Measurements from ENCODE around the gene DNMT1. TPM values are rescaled to one million over a fixed set of nuclear protein-coding genes. Genes with fewer than 3 reads are reported as not detected.
A peak's percentile ranks its signal among the peaks of the same experiment; 100 is the strongest.

Gene DNMT1
- polyA plus RNA-seq, 1 donor from 2014 or later: 58.4 TPM

DNA sequence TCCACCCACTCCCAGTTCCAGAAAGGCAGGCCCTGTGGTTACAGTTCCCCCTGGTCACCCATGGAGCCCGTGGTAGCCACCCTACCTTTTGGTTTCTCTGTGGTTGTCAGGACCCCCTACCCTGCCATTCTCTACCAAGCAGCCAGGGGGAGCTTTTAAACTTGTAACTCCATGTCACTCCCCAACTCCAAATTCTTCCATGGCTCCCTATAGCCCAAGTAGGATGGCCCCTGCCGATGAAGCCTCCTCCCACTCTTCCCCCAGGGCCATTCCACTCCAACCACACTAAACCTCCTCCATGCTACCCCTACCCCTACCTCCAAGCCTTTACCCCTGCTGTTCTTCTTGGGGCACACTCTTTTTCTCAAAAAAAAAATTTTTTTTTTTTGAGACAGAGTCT is 34.2 kb upstream of the DNMT1 start:
- Histone ChIP-seq H3K27me3 (ENCODE audit: insufficient read depth, low read depth, low read length) (no peaks in the 10 kb centered on the region), H2AFZ (ENCODE audit: low read depth, low read length) (no peak overlapping the region), H3K36me3 (ENCODE audit: insufficient read depth, low read length) (no peaks in the 10 kb centered on the region), H3K4me2 (ENCODE audit: low read length) (no peak overlapping the region), H4K20me1 (ENCODE audit: insufficient read depth) (no peaks in the 10 kb centered on the region), H3K4me3 (ENCODE audit: low read length) (peak overlapping the region; percentile 92), H3K27ac (ENCODE audit: low read length) (no peak overlapping the region), H3K9me2 (ENCODE audit: insufficient read depth, low read length) (no peaks in the 10 kb centered on the region), H3F3A (ENCODE audit: insufficient read depth, low read length, poor library complexity, severe bottlenecking) (no peaks in the 10 kb centered on the region), H3K79me2 (replicated peaks; ENCODE audit: insufficient read depth, low read length) (peaks cover 10% of the 10 kb centered on the region), H3K9me3 (ENCODE audit: low read length) (no peaks in the 10 kb centered on the region), H3K9ac (ENCODE audit: low read length) (no peak overlapping the region)
- TF ChIP-seq, protein P1, sequence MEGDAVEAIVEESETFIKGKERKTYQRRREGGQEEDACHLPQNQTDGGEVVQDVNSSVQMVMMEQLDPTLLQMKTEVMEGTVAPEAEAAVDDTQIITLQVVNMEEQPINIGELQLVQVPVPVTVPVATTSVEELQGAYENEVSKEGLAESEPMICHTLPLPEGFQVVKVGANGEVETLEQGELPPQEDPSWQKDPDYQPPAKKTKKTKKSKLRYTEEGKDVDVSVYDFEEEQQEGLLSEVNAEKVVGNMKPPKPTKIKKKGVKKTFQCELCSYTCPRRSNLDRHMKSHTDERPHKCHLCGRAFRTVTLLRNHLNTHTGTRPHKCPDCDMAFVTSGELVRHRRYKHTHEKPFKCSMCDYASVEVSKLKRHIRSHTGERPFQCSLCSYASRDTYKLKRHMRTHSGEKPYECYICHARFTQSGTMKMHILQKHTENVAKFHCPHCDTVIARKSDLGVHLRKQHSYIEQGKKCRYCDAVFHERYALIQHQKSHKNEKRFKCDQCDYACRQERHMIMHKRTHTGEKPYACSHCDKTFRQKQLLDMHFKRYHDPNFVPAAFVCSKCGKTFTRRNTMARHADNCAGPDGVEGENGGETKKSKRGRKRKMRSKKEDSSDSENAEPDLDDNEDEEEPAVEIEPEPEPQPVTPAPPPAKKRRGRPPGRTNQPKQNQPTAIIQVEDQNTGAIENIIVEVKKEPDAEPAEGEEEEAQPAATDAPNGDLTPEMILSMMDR (IDR thresholded peaks at IDR 0.05; ENCODE audit: poor library complexity, severe bottlenecking): peak; percentile 34
- no peak for TF ChIP-seq EP300 (conservative IDR thresholded peaks at IDR 0.05; ENCODE audit: poor library complexity, severe bottlenecking)

DNA sequence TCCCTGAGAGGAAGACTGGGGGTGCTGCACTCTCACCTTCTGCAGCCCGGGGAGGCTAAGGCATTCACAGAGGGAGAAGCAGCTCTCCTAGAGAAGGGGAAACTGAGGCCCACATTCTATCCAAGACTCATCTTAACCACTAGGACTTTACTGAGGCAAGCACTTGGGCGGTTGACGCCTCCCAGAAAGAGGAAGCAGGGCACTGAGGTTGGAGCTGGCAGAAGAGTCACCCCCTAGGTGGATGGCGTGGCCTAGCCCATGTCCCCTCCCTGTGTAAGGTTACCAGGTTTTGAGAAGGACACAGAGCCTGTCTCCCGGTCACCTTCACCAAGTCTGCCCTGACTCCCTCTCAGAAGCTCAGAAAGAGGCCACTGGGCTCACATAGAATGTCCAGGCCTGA is 33.6 kb upstream of the DNMT1 start:
- H3K79me2 ChIP-seq (replicated peaks; ENCODE audit: insufficient read depth, low read length): peaks cover 10% of the 10 kb centered on the region
- no peak overlapping the region for H3K9ac ChIP-seq (ENCODE audit: low read length)
- no peaks in the 10 kb centered on the region for H3K36me3 ChIP-seq (ENCODE audit: insufficient read depth, low read length)
- no peak overlapping the region for H3K4me3 ChIP-seq (ENCODE audit: low read length)
- H3K27ac ChIP-seq (ENCODE audit: low read length): no peak overlapping the region
- no peaks in the 10 kb centered on the region for H3K9me2 ChIP-seq (ENCODE audit: insufficient read depth, low read length)
- TF ChIP-seq, protein P1 (IDR thresholded peaks at IDR 0.05; ENCODE audit: poor library complexity, severe bottlenecking): no peak
- TF ChIP-seq EZH2 (IDR thresholded peaks at IDR 0.05; ENCODE audit: borderline replicate concordance, insufficient read depth, low read length, poor library complexity, severe bottlenecking) (no peak), EP300 (conservative IDR thresholded peaks at IDR 0.05; ENCODE audit: poor library complexity, severe bottlenecking) (no peak), POLR2AphosphoS5 (IDR thresholded peaks at IDR 0.05) (no peak), RAD21 (conservative IDR thresholded peaks at IDR 0.05) (no peak), TAF1 (IDR thresholded peaks at IDR 0.05; ENCODE audit: low read depth) (no peak), SMC3 (conservative IDR thresholded peaks at IDR 0.05; ENCODE audit: poor library complexity) (no peak)
- H4K20me1 ChIP-seq (ENCODE audit: insufficient read depth): no peaks in the 10 kb centered on the region
- H2AFZ ChIP-seq (ENCODE audit: low read depth, low read length): no peak overlapping the region
- H3K27me3 ChIP-seq (ENCODE audit: insufficient read depth, low read depth, low read length): no peaks in the 10 kb centered on the region
- H3F3A ChIP-seq (ENCODE audit: insufficient read depth, low read length, poor library complexity, severe bottlenecking): no peaks in the 10 kb centered on the region
- no peaks in the 10 kb centered on the region for H3K9me3 ChIP-seq (ENCODE audit: low read length)
- no peak overlapping the region for H3K4me2 ChIP-seq (ENCODE audit: low read length)

DNA sequence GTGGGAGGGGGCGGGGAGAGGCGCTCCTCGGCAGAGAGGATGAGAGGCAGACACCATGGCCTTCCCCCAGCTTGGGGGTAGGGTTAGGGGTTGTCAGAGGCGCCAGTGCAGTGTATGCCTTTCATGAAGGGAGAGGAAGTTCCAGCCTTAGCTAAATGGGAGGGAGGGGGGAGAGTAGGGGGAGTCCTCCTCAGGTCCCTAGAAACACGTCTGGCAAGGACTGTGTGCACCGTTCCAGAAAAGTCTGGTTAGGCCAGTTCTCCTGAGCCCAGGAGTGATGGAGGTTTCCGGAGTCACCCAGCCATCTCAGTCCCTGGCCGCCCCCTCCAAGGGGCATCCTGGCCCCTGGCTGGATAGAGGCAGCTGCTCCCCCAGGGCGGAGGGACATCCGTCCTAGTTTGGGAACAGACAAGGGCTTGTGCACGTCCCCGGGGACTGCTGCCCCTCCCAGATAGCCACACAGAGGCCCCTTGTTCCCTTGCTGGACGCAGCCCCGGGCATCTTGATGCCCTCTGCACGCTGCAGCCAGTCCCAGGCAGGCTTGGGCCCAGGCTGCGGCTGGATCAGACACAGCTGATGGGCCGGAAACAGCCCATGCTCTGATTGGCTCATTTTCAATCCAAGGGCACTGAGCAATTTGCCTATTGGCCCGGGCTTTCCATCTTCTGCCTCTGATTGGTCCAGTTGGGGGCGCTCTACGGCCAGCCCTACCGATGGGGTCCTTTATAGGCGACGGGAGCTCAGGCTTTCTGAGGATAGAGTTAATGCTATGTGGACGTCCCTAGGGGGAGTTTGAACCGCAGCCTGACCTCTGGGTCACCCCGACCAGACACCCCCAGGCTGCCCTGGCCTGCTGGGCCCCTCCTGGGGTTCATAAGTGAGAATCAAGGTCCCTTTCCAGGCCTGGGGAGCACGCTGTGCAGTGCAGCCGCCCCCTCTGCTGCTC is 32.5 kb upstream of the DNMT1 start:
- no peak overlapping the region for H3K4me2 ChIP-seq (ENCODE audit: low read length)
- no peaks in the 10 kb centered on the region for H3K36me3 ChIP-seq (ENCODE audit: insufficient read depth, low read length)
- H2AFZ ChIP-seq (ENCODE audit: low read depth, low read length): no peak overlapping the region

More for the DNA sequence above, 32.5 kb upstream of the DNMT1 start:
- no peak overlapping the region for H3K9ac ChIP-seq (ENCODE audit: low read length)
- no peaks in the 10 kb centered on the region for H3K9me3 ChIP-seq (ENCODE audit: low read length)
- no peaks in the 10 kb centered on the region for H3K27me3 ChIP-seq (ENCODE audit: insufficient read depth, low read depth, low read length)
- H3K9me2 ChIP-seq (ENCODE audit: insufficient read depth, low read length): no peaks in the 10 kb centered on the region
- H3K4me3 ChIP-seq (ENCODE audit: low read length): no peak overlapping the region
- no peak overlapping the region for H3K27ac ChIP-seq (ENCODE audit: low read length)
- peaks cover 10% of the 10 kb centered on the region for H3K79me2 ChIP-seq (replicated peaks; ENCODE audit: insufficient read depth, low read length)
- H4K20me1 ChIP-seq (ENCODE audit: insufficient read depth): no peaks in the 10 kb centered on the region
- H3F3A ChIP-seq (ENCODE audit: insufficient read depth, low read length, poor library complexity, severe bottlenecking): no peaks in the 10 kb centered on the region
- no peak for TF ChIP-seq POLR2AphosphoS5 (IDR thresholded peaks at IDR 0.05)
- no peak for TF ChIP-seq TAF1 (IDR thresholded peaks at IDR 0.05; ENCODE audit: low read depth)
- TF ChIP-seq, protein P1 (IDR thresholded peaks at IDR 0.05; ENCODE audit: poor library complexity, severe bottlenecking): no peak
- TF ChIP-seq RAD21 (conservative IDR thresholded peaks at IDR 0.05): no peak
- TF ChIP-seq MXI1 (conservative IDR thresholded peaks at IDR 0.05; ENCODE audit: poor library complexity, severe bottlenecking): no peak
- TF ChIP-seq, protein P2, sequence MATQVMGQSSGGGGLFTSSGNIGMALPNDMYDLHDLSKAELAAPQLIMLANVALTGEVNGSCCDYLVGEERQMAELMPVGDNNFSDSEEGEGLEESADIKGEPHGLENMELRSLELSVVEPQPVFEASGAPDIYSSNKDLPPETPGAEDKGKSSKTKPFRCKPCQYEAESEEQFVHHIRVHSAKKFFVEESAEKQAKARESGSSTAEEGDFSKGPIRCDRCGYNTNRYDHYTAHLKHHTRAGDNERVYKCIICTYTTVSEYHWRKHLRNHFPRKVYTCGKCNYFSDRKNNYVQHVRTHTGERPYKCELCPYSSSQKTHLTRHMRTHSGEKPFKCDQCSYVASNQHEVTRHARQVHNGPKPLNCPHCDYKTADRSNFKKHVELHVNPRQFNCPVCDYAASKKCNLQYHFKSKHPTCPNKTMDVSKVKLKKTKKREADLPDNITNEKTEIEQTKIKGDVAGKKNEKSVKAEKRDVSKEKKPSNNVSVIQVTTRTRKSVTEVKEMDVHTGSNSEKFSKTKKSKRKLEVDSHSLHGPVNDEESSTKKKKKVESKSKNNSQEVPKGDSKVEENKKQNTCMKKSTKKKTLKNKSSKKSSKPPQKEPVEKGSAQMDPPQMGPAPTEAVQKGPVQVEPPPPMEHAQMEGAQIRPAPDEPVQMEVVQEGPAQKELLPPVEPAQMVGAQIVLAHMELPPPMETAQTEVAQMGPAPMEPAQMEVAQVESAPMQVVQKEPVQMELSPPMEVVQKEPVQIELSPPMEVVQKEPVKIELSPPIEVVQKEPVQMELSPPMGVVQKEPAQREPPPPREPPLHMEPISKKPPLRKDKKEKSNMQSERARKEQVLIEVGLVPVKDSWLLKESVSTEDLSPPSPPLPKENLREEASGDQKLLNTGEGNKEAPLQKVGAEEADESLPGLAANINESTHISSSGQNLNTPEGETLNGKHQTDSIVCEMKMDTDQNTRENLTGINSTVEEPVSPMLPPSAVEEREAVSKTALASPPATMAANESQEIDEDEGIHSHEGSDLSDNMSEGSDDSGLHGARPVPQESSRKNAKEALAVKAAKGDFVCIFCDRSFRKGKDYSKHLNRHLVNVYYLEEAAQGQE (IDR thresholded peaks at IDR 0.05; ENCODE audit: borderline replicate concordance): no peak
